Stimulated activated memory B cell treated with anti-CD40 and anti-IgM and Interleukin-4, amounts not matched to agents 10 μg/mL and 1 μg/mL and 100 μg/mL, for 72 hours (primary cell): ENCODE data around the gene MTHFD1.
"Not testable (repeated sequence)": the region's sequence is repeated elsewhere in the genome, so short reads cannot be mapped to it uniquely, and the experiment has no call there.

Experiments used
- ATAC-seq: fragments of 150-1000 bp; cut with Tn5 transposase; 2 replicates; pipeline ENCODE4 v1.10.0; 2021
- H3K27ac Mint-ChIP-seq: one replicate; pipeline ENCODE4 v1.8.0; 2022; ENCODE audit warnings: mild to moderate bottlenecking, mixed read lengths
- H3K27me3 Mint-ChIP-seq: one replicate; pipeline ENCODE4 v1.8.0; 2022; ENCODE audit warnings: mixed read lengths
- H3K36me3 Mint-ChIP-seq: one replicate; pipeline ENCODE4 v1.8.0; 2022; ENCODE audit warnings: mixed read lengths
- H3K4me1 Mint-ChIP-seq: one replicate; pipeline ENCODE4 v1.8.0; 2022; ENCODE audit warnings: mixed read lengths
- H3K4me3 Mint-ChIP-seq: one replicate; pipeline ENCODE4 v1.8.0; 2022; ENCODE audit warnings: mild to moderate bottlenecking, moderate library complexity, mixed read lengths
- H3K9me3 Mint-ChIP-seq: one replicate; pipeline ENCODE4 v1.8.0; 2022; ENCODE audit warnings: mixed read lengths

Gene MTHFD1

DNA sequence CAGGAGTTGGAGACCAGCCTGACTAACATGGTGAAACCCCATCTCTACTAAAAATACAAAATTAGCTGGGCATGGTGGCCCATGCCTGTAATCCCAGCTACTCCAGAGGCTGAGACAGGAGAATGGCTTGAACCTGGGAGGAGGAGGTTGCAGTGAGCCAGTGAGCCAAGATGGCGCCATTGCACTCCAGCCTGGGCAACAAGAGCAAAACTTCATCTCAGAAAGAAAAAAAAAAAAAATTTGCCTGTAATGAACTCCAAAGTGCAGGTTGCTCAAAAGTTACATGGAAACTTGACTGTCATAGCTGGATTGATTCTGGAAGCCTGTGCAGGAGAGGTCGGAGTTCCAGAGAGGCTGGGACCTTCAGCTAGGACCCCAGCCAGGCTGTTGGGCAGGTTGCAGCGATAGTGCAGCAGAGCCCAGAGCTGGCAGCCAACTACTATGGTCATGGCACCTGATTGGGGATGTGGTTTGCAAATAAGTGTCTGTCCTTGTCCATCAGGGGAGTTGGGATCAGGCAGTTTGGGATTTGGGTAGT, 5.1 kb downstream of the MTHFD1 start:
- not testable (repeated sequence) for ATAC-seq, H3K27me3 Mint-ChIP-seq, H3K27ac Mint-ChIP-seq, H3K4me3 Mint-ChIP-seq, H3K9me3 Mint-ChIP-seq
- peaks cover 18% of the 10 kb centered on the region for H3K36me3 Mint-ChIP-seq
- peaks cover 56% of the 10 kb centered on the region for H3K4me1 Mint-ChIP-seq

DNA sequence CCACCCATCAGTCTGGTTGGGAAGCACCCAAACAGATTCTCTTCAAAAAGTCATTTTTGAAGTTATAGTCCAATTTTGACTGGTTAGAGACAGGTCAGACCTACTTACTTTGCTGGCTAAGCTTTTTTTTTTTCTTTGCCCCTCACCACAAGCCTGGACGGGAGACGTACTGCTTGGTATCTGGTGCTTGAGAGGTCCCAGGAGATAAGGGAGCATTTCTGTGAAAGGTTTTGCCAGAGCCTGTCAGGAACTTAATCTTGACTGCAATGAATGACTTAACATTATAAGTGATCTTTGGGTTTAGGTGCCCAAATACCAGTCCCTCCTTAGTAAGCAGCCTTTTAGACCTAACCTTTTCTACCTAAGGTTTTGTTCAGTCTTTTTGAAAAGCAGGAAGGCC, 6.3 kb downstream of the MTHFD1 start:
- no peak for ATAC-seq
- Mint-ChIP-seq H3K9me3 (no peaks in the 10 kb centered on the region), H3K4me3 (no peak overlapping the region), H3K4me1 (peaks cover 48% of the 10 kb centered on the region), H3K27ac (no peak overlapping the region), H3K27me3 (no peaks in the 10 kb centered on the region), H3K36me3 (peaks cover 18% of the 10 kb centered on the region)

DNA sequence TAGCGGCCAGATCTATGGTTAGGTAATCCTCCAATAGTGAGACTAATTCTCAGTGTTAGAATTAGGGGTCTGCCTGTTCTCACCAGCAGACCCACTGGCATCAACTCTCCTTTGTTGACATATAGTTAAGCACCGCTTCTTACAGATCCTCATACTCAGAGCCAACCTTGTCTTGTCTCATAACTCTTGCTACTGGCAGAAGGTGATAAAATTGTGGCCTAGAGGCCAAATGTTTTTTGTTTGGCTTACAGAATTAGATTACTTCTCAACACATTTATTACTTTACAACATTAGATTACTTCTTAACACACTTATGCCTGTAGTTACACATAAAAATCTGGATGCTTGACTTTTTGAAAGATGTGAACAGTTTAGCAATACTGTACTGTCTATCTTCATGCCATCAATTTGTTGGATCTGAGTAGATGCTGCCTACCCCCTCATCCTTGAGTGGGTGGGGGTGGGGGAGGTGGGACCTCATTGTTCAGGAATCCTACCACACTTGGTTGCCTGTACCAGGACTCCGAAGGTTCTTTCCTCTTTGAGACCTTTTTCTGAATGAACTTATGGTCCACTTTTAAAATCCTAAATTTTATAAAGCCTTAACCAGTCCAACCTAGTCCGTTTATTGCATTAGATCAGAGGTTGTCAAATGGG, 7.0 kb downstream of the MTHFD1 start:
- Mint-ChIP-seq H3K36me3 (peaks cover 18% of the 10 kb centered on the region), H3K4me3 (no peak overlapping the region), H3K9me3 (no peaks in the 10 kb centered on the region), H3K27ac (no peak overlapping the region), H3K27me3 (no peaks in the 10 kb centered on the region), H3K4me1 (peaks cover 48% of the 10 kb centered on the region)
- no peak for ATAC-seq

DNA sequence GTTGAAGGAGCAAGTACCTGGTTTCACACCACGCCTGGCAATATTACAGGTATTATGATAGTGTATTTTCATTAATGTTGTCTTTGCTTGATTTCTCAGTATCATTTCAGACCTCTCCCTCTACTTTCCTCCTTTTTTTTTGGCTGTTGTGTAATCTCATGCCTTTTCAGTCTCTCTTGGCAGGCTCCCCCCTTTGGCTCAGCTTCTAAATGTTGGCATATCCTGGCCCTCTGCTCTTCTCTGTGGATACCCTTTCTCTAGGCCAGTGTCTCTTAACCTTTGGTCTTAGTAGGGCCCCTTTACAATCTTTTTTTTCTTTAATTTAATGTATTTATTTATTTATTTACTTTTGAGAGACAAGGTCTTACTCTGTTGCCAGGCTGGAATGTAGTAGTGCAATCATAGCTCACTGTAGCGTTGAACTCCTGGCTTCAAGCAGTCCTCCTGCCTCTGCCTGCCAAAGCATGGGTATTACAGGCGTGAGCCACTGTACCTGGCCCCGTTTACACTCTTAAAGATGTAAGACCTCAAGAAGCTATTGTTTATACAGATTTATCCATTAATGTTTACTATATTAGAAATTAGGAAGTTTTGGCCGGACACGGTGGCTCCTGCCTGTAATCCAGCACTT, 12.8 kb downstream of the MTHFD1 start:
- Mint-ChIP-seq H3K36me3 (peaks cover 36% of the 10 kb centered on the region), H3K4me3 (no peak overlapping the region), H3K4me1 (peaks cover 9% of the 10 kb centered on the region), H3K27ac (no peak overlapping the region), H3K9me3 (no peaks in the 10 kb centered on the region), H3K27me3 (no peaks in the 10 kb centered on the region)
- ATAC-seq, result no peak

DNA sequence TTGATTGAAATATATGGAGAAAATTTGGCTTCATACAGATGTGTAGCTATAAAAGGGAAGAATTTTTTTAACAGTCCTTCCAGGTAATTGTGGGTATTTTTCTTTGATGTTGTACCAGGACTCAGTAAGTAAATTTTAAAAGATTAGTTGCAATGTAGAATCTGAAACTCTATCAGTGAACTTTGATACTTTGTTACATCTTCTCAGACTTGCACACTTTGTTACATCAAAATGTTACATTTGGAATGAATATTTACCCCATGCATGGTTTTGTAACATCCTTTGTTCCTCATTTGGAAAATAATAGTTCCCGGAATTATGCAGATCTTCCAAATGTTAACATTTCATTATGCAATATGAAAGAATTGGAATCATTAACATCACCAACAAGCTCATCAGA, 13.8 kb downstream of the MTHFD1 start:
- peaks cover 36% of the 10 kb centered on the region for H3K36me3 Mint-ChIP-seq

DNA sequence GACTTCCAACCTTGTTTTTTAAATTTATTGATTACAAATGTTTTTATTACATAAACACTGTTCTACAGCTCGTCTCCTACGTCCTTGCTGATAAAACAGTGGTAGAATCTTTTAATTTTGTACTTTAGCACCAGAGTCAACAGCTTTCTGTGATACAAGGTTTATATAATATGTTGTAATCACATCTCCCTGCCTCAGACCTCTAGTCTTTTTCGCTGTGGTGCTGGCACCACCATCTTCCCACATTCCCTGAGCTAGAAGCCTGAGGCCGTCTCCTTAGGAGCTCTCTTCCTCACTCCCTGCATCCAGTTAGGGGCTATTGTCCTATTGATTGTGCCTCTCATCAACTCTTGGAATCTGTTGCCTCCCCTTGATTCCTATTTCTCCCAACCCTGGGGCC, 17.1 kb downstream of the MTHFD1 start:
- no peaks in the 10 kb centered on the region for H3K9me3 Mint-ChIP-seq
- no peak overlapping the region for H3K27ac Mint-ChIP-seq
- no peak overlapping the region for H3K4me3 Mint-ChIP-seq
- H3K4me1 Mint-ChIP-seq, result peaks cover 22% of the 10 kb centered on the region
- ATAC-seq, result no peak
- H3K27me3 Mint-ChIP-seq, result no peaks in the 10 kb centered on the region
- H3K36me3 Mint-ChIP-seq, result peaks cover 36% of the 10 kb centered on the region

More for the DNA sequence above, 13.8 kb downstream of the MTHFD1 start:
- Mint-ChIP-seq H3K9me3 (no peaks in the 10 kb centered on the region), H3K4me1 (peaks cover 9% of the 10 kb centered on the region), H3K27me3 (no peaks in the 10 kb centered on the region), H3K27ac (no peak overlapping the region), H3K4me3 (no peak overlapping the region)
- ATAC-seq, result no peak

DNA sequence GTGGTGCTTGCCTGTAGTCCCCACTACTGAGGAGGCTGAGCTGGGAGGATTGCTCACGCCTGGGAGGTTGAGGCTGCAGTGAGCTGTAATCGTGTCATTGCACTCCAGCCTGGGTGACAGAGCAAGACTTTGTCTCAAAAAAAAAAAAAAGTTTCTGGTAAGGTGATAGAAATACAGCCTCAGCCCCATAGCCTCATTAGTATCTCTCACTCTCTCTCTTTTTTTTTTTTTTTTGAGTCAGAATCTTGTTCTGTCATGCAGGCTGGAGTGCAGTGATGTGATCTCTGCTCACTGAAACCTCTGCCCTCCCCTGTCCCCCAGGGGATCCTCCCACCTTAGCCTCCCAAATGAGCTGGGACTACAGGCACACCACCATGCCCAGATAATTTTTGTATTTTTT, 19.2 kb downstream of the MTHFD1 start:
- Mint-ChIP-seq H3K9me3 (no peaks in the 10 kb centered on the region), H3K27ac (no peak overlapping the region), H3K27me3 (no peaks in the 10 kb centered on the region), H3K4me1 (peaks cover 22% of the 10 kb centered on the region), H3K36me3 (peaks cover 35% of the 10 kb centered on the region), H3K4me3 (no peak overlapping the region)
- ATAC-seq, result no peak

DNA sequence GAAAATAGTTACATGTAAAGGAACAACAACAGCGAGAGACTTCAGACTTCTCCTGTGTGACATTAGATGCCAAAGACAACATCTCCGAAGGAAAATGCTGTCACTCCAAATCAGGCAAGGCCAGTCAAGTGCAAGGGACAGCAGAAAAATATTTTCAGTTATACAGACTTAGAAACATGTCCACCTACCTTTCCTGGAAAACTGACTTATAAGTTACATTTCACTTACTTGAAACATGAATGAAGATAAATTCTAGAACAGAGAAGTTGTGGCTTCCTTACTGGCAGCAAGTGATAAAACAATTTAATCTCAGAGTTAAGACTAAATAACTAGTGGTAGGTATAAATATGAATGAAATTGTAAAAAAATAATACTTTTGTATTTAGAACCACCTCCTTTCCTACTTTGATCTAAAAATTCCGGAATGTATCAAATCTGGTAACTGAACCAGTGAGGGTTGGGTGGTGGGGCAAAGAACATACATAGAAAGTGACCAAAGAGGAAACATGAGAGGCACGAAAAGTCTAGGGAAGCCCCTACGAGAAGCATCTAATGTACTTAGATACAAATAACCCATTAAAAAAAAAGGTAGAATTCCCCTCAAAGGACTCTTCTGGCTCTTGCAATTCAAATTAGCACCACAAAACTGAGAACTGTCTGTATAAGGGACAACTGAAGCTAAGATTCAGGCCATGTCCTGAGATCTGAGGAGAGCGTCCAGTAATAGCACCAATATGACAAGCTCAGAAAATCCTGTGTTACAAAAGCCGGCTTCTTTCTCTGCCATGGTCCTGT, 21.2 kb downstream of the MTHFD1 start:
- peak overlapping the region; percentile 61 for H3K27ac Mint-ChIP-seq
- H3K27me3 Mint-ChIP-seq, result no peaks in the 10 kb centered on the region
- H3K36me3 Mint-ChIP-seq, result peaks cover 36% of the 10 kb centered on the region
- peaks cover 19% of the 10 kb centered on the region for H3K4me1 Mint-ChIP-seq
- no peak overlapping the region for H3K4me3 Mint-ChIP-seq
- no peak for ATAC-seq
- no peaks in the 10 kb centered on the region for H3K9me3 Mint-ChIP-seq

DNA sequence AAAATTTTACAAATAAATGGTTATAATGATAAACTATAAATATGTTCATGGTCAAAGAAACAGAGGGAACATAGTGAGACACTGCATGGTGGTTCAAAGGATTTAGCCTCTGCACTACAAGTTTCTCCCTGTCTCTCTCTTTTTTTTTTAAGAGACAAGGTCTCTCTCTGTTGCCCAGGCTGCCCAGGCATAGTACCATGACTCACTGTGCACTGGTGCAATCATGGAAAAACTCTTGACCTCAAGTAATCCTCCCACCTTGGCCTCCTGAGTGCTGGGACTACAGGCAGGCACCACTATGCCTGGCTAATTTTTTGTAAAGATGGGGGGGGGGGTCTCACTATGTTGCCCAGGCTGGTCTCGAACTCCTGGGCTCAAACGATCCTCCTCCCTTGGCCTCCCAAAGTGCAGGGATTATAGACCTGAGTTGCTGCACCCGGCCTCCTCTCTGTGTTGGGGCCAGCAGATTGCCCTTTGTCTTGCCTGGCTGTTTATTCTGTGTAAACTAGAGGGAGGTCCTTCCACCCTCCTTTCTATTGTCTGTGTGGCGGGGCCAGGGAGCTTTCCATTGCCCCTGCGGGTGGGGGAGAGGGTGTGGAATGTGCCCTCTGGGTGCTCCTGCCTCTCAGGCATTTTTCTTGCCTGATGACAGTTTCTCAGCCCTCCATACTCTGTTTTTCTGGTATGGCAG, 22.1 kb downstream of the MTHFD1 start:
- H3K4me1 Mint-ChIP-seq, result peaks cover 17% of the 10 kb centered on the region
- no peaks in the 10 kb centered on the region for H3K27me3 Mint-ChIP-seq
- no peak for ATAC-seq
- H3K9me3 Mint-ChIP-seq, result no peaks in the 10 kb centered on the region
- H3K27ac Mint-ChIP-seq, result no peak overlapping the region
- H3K36me3 Mint-ChIP-seq, result peaks cover 27% of the 10 kb centered on the region
- H3K4me3 Mint-ChIP-seq, result no peak overlapping the region

DNA sequence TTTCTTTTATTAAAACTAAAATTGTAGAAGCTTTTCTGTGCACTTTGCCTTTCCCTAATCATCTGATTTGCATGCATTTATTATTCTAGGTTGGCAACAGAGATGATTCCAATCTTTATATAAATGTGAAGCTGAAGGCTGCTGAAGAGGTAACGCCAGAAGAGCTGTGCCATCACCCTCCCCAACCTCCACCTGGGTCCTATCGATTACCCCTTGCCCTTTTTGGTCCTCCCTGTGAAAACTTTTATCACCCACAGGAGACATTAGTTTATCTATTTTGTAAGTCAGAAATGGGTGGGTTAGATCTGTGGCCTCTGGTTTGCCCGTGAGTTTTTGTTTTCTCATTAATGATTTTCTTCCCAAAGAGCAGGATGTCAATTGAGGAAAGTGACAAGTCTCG, 22.8 kb downstream of the MTHFD1 start:
- Mint-ChIP-seq H3K27me3 (no peaks in the 10 kb centered on the region), H3K9me3 (no peaks in the 10 kb centered on the region), H3K4me3 (no peak overlapping the region), H3K27ac (no peak overlapping the region), H3K4me1 (peaks cover 17% of the 10 kb centered on the region), H3K36me3 (peaks cover 28% of the 10 kb centered on the region)
- no peak for ATAC-seq

DNA sequence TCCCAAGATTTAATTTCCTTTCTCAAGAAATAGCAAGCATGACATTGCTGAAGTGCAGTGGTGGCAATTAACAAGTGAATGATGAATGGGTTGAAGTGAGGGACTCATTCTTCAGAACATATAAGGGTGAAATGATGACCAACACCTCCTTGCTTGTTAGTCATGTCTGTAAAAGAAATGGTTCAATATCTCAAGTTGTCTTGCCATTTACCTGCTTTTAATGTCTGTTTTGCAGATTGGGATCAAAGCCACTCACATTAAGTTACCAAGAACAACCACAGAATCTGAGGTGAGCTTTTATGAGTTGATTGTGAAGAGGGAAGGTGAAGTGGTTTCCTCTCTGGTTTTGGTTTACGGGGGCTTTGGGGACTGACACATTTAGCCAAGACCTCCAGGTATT, 24.1 kb downstream of the MTHFD1 start:
- peaks cover 17% of the 10 kb centered on the region for H3K4me1 Mint-ChIP-seq
- no peaks in the 10 kb centered on the region for H3K27me3 Mint-ChIP-seq
- H3K9me3 Mint-ChIP-seq, result no peaks in the 10 kb centered on the region
- ATAC-seq, result no peak
- peaks cover 33% of the 10 kb centered on the region for H3K36me3 Mint-ChIP-seq
- H3K27ac Mint-ChIP-seq, result no peak overlapping the region
- no peak overlapping the region for H3K4me3 Mint-ChIP-seq

DNA sequence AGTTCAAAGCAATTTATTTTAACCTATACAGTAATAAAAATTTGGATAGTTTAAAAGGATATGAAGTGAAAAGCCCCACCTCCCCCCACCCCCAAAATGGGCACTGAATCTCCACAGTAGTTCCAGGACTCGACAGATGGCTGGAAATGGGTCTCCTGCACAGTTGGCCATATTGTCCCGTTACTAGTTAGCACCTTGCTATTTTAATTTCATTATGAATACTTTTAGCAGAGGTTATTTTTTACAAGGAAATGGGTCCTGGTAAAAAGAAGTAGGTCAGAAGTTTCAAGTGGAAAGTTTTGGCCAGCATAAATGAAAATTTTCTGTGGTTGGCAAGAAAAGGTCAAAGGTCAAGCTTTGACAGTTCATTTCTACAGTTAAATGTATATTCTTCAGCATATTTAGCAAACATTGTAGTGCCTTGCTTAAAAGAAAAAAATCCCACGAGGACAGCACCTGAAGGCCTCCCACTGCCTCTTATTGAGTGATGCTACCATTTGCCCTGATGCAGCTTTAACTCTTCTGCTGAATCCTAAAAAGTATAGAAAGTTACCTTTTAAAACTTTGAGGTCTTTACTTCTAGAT, 28.3 kb downstream of the MTHFD1 start:
- Mint-ChIP-seq H3K9me3 (no peaks in the 10 kb centered on the region), H3K27me3 (no peaks in the 10 kb centered on the region), H3K27ac (peak overlapping the region; percentile 17), H3K36me3 (peaks cover 58% of the 10 kb centered on the region), H3K4me1 (no peaks in the 10 kb centered on the region), H3K4me3 (no peak overlapping the region)
- no peak for ATAC-seq

DNA sequence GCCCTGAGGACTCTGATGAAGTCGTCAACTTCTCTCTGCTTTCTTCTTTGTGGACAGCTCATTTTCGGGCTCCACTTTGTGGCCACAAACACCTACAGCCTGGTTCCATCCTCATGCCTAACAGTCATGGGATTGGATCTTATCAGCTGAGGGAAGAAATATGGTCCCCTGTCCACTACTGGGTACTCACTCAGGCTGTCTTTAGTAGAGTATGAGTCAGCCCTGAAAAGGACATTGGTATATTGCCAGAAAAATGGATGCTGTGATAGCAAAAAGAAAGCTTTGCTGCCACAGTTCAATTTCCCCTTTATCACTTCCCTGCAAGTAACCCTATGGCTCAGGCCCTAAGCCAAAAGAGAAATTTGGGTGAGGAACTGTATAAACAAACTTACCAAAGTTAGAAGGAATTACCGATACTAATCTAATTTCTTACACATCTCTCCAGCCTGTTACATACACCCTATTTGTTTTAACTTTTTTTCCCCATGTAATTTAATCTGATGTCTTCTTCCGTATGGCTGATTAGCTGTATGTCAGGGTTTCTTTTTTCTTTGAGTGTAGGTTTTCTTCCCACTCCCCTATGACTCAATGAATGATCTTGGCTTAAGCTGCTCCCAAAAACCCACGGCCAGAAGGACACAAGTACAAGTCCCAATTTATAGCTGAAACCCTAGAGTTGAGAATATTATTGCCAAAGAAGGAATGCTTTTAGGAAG, 29.1 kb downstream of the MTHFD1 start:
- H3K36me3 Mint-ChIP-seq, result peaks cover 51% of the 10 kb centered on the region

DNA sequence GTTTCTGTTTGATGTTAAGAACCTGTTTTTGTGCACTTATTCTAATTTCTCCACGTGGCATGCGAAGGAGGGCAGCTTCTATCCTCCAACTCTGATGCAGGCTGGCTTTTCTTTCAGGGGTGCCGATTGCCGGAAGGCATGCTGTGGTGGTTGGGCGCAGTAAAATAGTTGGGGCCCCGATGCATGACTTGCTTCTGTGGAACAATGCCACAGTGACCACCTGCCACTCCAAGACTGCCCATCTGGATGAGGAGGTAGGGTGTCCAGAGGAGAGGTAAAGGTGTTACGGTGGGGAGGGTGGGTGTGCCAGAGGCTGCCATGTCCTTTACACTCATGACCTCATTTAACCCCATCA, 29.6 kb downstream of the MTHFD1 start:
- Mint-ChIP-seq H3K9me3 (no peaks in the 10 kb centered on the region), H3K27ac (no peak overlapping the region), H3K27me3 (no peaks in the 10 kb centered on the region), H3K4me1 (no peaks in the 10 kb centered on the region), H3K36me3 (peaks cover 48% of the 10 kb centered on the region), H3K4me3 (no peak overlapping the region)
- no peak for ATAC-seq

More for the DNA sequence above, 29.1 kb downstream of the MTHFD1 start:
- H3K9me3 Mint-ChIP-seq, result no peaks in the 10 kb centered on the region
- no peak overlapping the region for H3K27ac Mint-ChIP-seq
- no peak for ATAC-seq
- no peak overlapping the region for H3K4me3 Mint-ChIP-seq
- no peaks in the 10 kb centered on the region for H3K27me3 Mint-ChIP-seq
- no peaks in the 10 kb centered on the region for H3K4me1 Mint-ChIP-seq
